DOHH2 (cell line): ENCODE results near the gene LAGE3.

ENCODE experiments used
- CTCF ChIP-seq: fragments of 200-600 bp; sonication (generic); IDR thresholded peaks from one replicate; pipeline ENCODE4 v1.5.1; 2014; ENCODE audit warnings: antibody characterized with exemption, mild to moderate bottlenecking, low read depth, low read length; ENCODE audit not compliant: poor library complexity, severe bottlenecking
- EZH2phosphoT487 ChIP-seq: fragments of 200-600 bp; sonication (generic); IDR thresholded peaks from 2 replicates; pipeline ENCODE4 v1.6.1; 2017; ENCODE audit warnings: borderline replicate concordance, mild to moderate bottlenecking, antibody characterized with exemption, low read length, moderate library complexity, mixed read lengths

GRCh38 chrX:154481911-154482601, 3.0 kb upstream of the LAGE3 start:
- TF ChIP-seq CTCF (no peak), EZH2phosphoT487 (no peak)
